ENCODE data around the gene RWDD2A.

DNA sequence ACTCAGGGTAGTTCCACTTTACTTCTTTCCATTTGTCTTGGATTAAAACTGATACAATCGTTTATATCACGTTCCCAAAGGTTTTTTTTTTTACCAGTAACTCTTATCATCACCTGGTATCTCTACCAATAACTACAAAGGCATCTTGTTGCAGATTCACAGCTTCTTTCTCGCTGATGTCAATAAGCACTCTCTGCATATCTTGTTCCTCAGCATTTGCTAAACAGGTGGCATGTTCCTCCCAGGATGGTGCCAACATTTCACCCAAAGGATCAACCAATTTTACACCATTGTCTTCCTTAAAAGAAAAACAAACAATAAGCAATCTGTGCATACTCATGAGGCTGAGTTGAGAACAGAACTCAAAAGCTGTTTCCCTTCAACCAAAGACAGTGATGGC is 4.7 kb upstream of the RWDD2A start:
- TF ChIP-seq CTCF (IDR thresholded peaks at IDR 0.05; ENCODE audit: borderline replicate concordance, extremely low read depth, low read length, poor library complexity, severe bottlenecking) (no peak), EZH2 (IDR thresholded peaks at IDR 0.05; ENCODE audit: borderline replicate concordance, low read depth, low read length, severe bottlenecking) (no peak)
